Fibroblast of villous mesenchyme (primary cell): ENCODE results near the gene PEX11G. TPM values are rescaled to one million over a fixed set of nuclear protein-coding genes. Genes with fewer than 3 reads are reported as not detected.
A peak's percentile ranks its signal among the peaks of the same experiment; 100 is the strongest.

Source experiments
- DNase-seq: peaks from one replicate; pipeline ENCODE4 v3.0.0-alpha.2; 2010; ENCODE audit warnings: low read depth
- H3K4me3 ChIP-seq: 2 replicates; pipeline ENCODE4 v1.5.1; 2011; ENCODE audit warnings: low read depth, mild to moderate bottlenecking, low read length
- total RNA-seq: library from RNA; depleted of rRNA; stranded (reverse); fragments of >200 nt; gene quantifications from 2 replicates; pipeline ENCODE4 v1.2.3, GENCODE V29; 2012
- TF ChIP-seq, protein P1 (sequence below): IDR thresholded peaks from 2 replicates; pipeline ENCODE4 v1.5.1; 2012; ENCODE audit warnings: low read depth, mild to moderate bottlenecking, low read length; ENCODE audit not compliant: insufficient read depth

PEX11G gene
- total RNA-seq, 1 donor: 2.6 TPM

DNA sequence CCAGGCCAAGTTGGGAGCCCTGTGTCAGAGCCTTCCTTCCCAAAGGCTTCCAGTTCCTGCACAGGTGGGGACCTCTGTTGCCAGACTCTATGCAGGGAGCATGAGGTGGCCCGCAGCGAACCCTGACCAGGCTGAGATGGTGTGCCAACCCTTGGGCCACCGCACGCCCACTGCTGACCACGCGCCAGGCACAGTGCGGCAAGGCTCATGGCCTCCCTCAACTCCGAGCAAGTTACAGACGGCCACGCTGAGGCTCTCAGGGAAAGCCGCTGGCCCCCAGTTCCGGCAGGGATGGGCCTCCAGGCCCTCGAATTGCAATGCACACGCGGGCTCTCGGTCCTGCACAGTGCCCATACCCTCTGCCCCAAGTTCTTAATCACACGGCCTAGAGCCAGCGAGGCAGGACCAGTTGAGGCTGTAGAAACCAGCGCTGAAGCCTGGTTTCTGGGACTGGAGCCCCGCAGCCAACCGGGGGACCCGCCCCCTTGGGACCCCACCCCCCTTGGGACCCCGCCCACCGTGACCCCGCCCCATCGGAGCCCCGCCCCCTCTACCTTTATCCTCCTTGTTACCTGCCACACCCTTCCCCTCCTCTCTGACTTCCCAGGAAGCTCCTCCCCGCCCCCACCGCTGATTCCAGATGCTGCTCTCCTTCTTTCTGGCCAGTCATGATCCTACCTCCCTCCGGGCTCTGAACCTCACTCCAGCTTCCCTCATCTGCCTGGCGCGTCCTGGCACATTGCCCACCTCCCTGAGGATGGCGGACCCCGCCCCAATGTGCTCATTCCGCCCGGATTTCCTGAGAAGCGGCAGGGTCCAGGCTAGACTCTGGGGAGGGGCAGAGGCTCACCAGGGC lies 6.0 kb downstream of the PEX11G start:
- peak; percentile 30 for DNase-seq
- TF ChIP-seq, protein P1, sequence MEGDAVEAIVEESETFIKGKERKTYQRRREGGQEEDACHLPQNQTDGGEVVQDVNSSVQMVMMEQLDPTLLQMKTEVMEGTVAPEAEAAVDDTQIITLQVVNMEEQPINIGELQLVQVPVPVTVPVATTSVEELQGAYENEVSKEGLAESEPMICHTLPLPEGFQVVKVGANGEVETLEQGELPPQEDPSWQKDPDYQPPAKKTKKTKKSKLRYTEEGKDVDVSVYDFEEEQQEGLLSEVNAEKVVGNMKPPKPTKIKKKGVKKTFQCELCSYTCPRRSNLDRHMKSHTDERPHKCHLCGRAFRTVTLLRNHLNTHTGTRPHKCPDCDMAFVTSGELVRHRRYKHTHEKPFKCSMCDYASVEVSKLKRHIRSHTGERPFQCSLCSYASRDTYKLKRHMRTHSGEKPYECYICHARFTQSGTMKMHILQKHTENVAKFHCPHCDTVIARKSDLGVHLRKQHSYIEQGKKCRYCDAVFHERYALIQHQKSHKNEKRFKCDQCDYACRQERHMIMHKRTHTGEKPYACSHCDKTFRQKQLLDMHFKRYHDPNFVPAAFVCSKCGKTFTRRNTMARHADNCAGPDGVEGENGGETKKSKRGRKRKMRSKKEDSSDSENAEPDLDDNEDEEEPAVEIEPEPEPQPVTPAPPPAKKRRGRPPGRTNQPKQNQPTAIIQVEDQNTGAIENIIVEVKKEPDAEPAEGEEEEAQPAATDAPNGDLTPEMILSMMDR: no peak
- no peak overlapping the region for H3K4me3 ChIP-seq

DNA sequence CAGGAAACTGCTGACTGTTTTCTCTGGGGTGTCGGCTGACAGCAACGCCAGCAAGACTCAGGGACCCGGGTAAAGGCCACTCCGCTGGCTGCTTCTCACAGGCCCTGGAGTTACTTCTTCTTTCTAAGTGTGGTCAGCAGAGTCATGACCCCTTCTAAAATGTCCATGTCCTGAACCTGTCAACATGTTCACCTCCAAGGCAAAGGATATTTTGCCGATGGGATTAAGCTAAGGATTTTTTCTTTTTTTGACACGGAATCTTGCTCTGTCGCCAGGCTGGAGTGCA lies 7.9 kb downstream of the PEX11G start:
- TF ChIP-seq, protein P1: no peak
- DNase-seq: no peak
- H3K4me3 ChIP-seq: no peak overlapping the region

- DNase-seq: peak; percentile 27
- H3K4me3 ChIP-seq: no peak overlapping the region
- TF ChIP-seq, protein P1: no peak
Observed at GRCh38 chr19:7480222-7480969, 8.4 kb downstream of the PEX11G start.

- TF ChIP-seq, protein P1: no peak
- no peak overlapping the region for H3K4me3 ChIP-seq
- no peak for DNase-seq
Observed at GRCh38 chr19:7478843-7479227, 10.0 kb downstream of the PEX11G start.

DNA sequence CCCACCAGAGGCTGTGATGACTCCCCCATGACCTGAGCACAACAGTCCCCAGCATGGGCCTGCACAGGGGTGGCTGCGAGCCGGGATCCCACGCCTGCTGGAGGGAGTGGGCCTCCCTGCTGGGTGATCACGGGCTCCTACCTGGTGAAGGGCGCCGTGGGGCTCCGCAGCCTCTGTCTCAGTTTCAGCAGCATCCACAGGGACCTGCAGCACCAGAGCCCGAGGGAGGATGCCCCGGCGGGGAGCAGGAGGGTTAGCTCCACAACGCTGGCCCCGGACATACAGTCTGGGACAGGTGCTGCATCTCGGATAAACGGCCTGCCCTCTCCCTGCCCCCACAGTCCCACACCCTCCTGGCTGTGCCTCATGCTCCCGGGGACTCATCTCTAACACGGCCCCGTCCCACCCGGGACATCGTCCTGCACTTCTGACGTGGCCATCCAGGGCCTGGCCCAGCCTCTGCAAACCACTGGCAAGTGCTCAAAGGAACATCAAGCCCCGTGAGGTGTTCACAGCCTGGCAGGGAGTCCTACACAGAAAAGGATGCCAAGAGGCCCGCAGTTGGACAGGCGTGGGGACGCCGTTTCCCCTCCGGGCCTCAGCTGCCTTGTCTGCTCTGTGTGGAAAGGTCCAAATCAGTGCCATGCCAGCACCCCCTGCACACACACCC lies 10.5 kb downstream of the PEX11G start:
- no peak overlapping the region for H3K4me3 ChIP-seq
- no peak for DNase-seq
- TF ChIP-seq, protein P1: no peak

GRCh38 chr19:7477758-7478157 lies 11.1 kb downstream of the PEX11G start:
- DNase-seq: no peak
- no peak overlapping the region for H3K4me3 ChIP-seq
- TF ChIP-seq, protein P1: no peak
